Measurements from ENCODE around the gene ACOXL. TPM values are rescaled to one million over a fixed set of nuclear protein-coding genes. Genes with fewer than 3 reads are reported as not detected.

Gene ACOXL
- total and polyA plus RNA-seq, 2 of the 8 experiments (the other 6 are each of a cell fraction or from before 2014, with no cell fraction given) = 11.4 to 20.6 TPM

GRCh38 chr2:111105926-111106325 is 373.6 kb downstream of the ACOXL start:
- no peak for FAIRE-seq
- POLR2A ChIA-PET (ENCODE audit: partially characterized antibody) = no interaction called here
- no peak overlapping the region for H2BK15ac ChIP-seq (ENCODE audit: low read length)
- H2BK5ac ChIP-seq (ENCODE audit: low read depth, low read length) = no peak overlapping the region
- no peak overlapping the region for H3K18ac ChIP-seq (ENCODE audit: extremely low read depth, low read length)
- H3K4me1 ChIP-seq (replicated peaks in 1 of 4; ENCODE audit: control insufficient read depth in 3 of 4, insufficient read depth in 4 of 4, low read length in 3 of 4) = no peaks in the 10 kb centered on the region
- H3K14ac ChIP-seq (ENCODE audit: insufficient read length) = no peak overlapping the region
- no peak overlapping the region for H4K91ac ChIP-seq (replicated peaks; ENCODE audit: insufficient read length, low read length)
- H3K79me1 ChIP-seq (ENCODE audit: low read depth, low read length) = no peaks in the 10 kb centered on the region
- no peak overlapping the region for H2AFZ ChIP-seq (ENCODE audit: low read length)
- H4K20me1 ChIP-seq (replicated peaks in 1 of 2; ENCODE audit: control insufficient read depth in 1 of 2, insufficient read depth in 2 of 2, low read length in 2 of 2) = no peaks in the 10 kb centered on the region
- WGBS, 2 experiments (ENCODE audit: extremely low coverage in 1 of 2, insufficient coverage in 1 of 2, insufficient read length in 1 of 2, insufficient replicate concordance in 2 of 2, low coverage in 1 of 2, low lambda C conversion rate in 2 of 2, missing lambda C conversion rate in 1 of 2) = 73% methylated on average over 2 of the region's 2 CpGs; no CpG with 5 or more reads in 1 of the 2 experiments
- H3K4me3 ChIP-seq (ENCODE audit: extremely low read depth in 1 of 4, insufficient read depth in 2 of 4, low read depth in 3 of 4, low read length in 4 of 4) = no peak overlapping the region
- no peak overlapping the region for H2AK5ac ChIP-seq (ENCODE audit: low read depth, low read length)
- no peak overlapping the region for H3K9ac ChIP-seq (replicated peaks in 1 of 4; ENCODE audit: extremely low read depth in 1 of 4, low read depth in 3 of 4, low read length in 3 of 4)
- H3K23ac ChIP-seq (ENCODE audit: insufficient read length) = no peak overlapping the region
- no peaks in the 10 kb centered on the region for H3K79me2 ChIP-seq (ENCODE audit: control insufficient read depth in 1 of 2, insufficient read depth in 2 of 2, low read length in 2 of 2)
- no peak overlapping the region for H2BK20ac ChIP-seq (ENCODE audit: low read length)
- no peak overlapping the region for H3K56ac ChIP-seq (replicated peaks; ENCODE audit: insufficient read length, low read depth, low read length)
- no peak overlapping the region for H3K27ac ChIP-seq (ENCODE audit: low read depth, low read length)
- no peak overlapping the region for H4K8ac ChIP-seq (ENCODE audit: extremely low read depth, insufficient read depth, low read length)
- no peaks in the 10 kb centered on the region for H3K9me3 ChIP-seq (ENCODE audit: insufficient read depth in 2 of 2, low read depth in 1 of 2, low read length in 1 of 2)
- H3K4me2 ChIP-seq (ENCODE audit: insufficient read depth in 1 of 2, low read depth in 2 of 2, low read length in 2 of 2) = no peak overlapping the region
- H2BK120ac ChIP-seq (replicated peaks; ENCODE audit: low read depth, low read length) = no peak overlapping the region
- no peak overlapping the region for H3K4ac ChIP-seq (replicated peaks; ENCODE audit: insufficient read length, low read depth, low read length)
- no peak overlapping the region for H2BK12ac ChIP-seq (ENCODE audit: low read depth, low read length)
- H4K5ac ChIP-seq (ENCODE audit: insufficient read length, low read depth, low read length) = no peak overlapping the region
- CTCF ChIA-PET (ENCODE audit: partially characterized antibody) = no interaction called here
- DNase-seq (ENCODE audit: low read depth in 1 of 2, low spot score in 2 of 2) = no peak
- H3K36me3 ChIP-seq (ENCODE audit: control insufficient read depth in 2 of 4, insufficient read depth in 4 of 4, low read length in 3 of 4) = no peaks in the 10 kb centered on the region
- H3K27me3 ChIP-seq (replicated peaks in 1 of 4; ENCODE audit: control insufficient read depth in 3 of 4, extremely low read depth in 1 of 4, insufficient read depth in 3 of 4, low read length in 3 of 4) = no peaks in the 10 kb centered on the region
- H3K23me2 ChIP-seq (ENCODE audit: low read depth, low read length) = no peaks in the 10 kb centered on the region
- no peak for TF ChIP-seq SP4 (IDR thresholded peaks at IDR 0.05; ENCODE audit: low read length)
- no peak for TF ChIP-seq CREB1 (IDR thresholded peaks at IDR 0.05)
- TF ChIP-seq POLR2A (IDR thresholded peaks at IDR 0.05; ENCODE audit: control extremely low read depth in 1 of 2, low read depth in 2 of 2, low read length in 2 of 2) = no peak
- no peak for TF ChIP-seq KDM1A (IDR thresholded peaks at IDR 0.05; ENCODE audit: borderline replicate concordance, low read length)
- TF ChIP-seq NRF1 (IDR thresholded peaks at IDR 0.05; ENCODE audit: low read depth, low read length) = no peak
- no peak for TF ChIP-seq ATF2 (IDR thresholded peaks at IDR 0.05; ENCODE audit: low read length)
- no peak for TF ChIP-seq SP1 (IDR thresholded peaks at IDR 0.05; ENCODE audit: low read depth, low read length)
- TF ChIP-seq CBX5 (IDR thresholded peaks at IDR 0.05; ENCODE audit: low read depth, low read length) = no peak
- TF ChIP-seq CBX8 (IDR thresholded peaks at IDR 0.05; ENCODE audit: borderline replicate concordance, low read depth, low read length) = no peak
- TF ChIP-seq CEBPB (IDR thresholded peaks at IDR 0.05; ENCODE audit: low read depth, low read length) = no peak
- no peak for TF ChIP-seq GABPA (IDR thresholded peaks at IDR 0.05; ENCODE audit: borderline replicate concordance, insufficient read depth, low read length)
- TF ChIP-seq CHD1 (IDR thresholded peaks at IDR 0.05; ENCODE audit: low read depth, low read length) = no peak
- TF ChIP-seq GTF2F1 (IDR thresholded peaks at IDR 0.05; ENCODE audit: borderline replicate concordance, low read depth, low read length) = no peak
- no peak for TF ChIP-seq SAP30 (IDR thresholded peaks at IDR 0.05; ENCODE audit: insufficient read depth, insufficient replicate concordance, low read length)
